PC-3 (cell line): ENCODE data around the gene TRIM61. TPM values are rescaled to one million over a fixed set of nuclear protein-coding genes. Genes with fewer than 3 reads are reported as not detected.
A peak's percentile ranks its signal among the peaks of the same experiment; 100 is the strongest.
"Not testable (repeated sequence)": the region's sequence is repeated elsewhere in the genome, so short reads cannot be mapped to it uniquely, and the experiment has no call there.

Source experiments
- ATAC-seq: fragments of 200-7000 bp; cut with Tn5 transposase; 2 replicates; pipeline ENCODE4 v1.9.1; 2020; ENCODE audit warnings: mild to moderate bottlenecking, moderate library complexity
- BruUV-seq: library from RNA; stranded (reverse); fragments of 400-500 nt; replicated peaks from 2 replicates; lab custom pipeline; 2021; lab: Mats Ljungman, UMichigan
- CTCF ChIA-PET: fragments of 300-600 bp; sonication (Branson Sonifier 250); formaldehyde crosslinking; loops from one replicate; lab custom pipeline; 2022; ENCODE audit warnings: antibody characterized with exemption; lab: Charles Lee
- POLR2A ChIA-PET: fragments of 300-600 bp; sonication (Branson Sonifier 250); formaldehyde crosslinking; loops from one replicate; lab custom pipeline; 2022; ENCODE audit warnings: antibody characterized with exemption; ENCODE audit not compliant: unreplicated experiment; lab: Charles Lee
- DNase-seq: peaks from one replicate; pipeline ENCODE4 v3.0.0-alpha.2; 2015
- H2AFZ ChIP-seq: fragments of 300-600 bp; sonication (generic); 2 replicates; pipeline ENCODE4 v1.6.0; 2016; ENCODE audit warnings: antibody characterized with exemption, low read length
- H3F3A ChIP-seq: fragments of 300-600 bp; sonication (generic); one replicate; pipeline ENCODE4 v1.6.0; 2017; ENCODE audit warnings: antibody characterized with exemption, low read length, control low read depth, mild to moderate bottlenecking; ENCODE audit not compliant: unreplicated experiment
- H3K27ac ChIP-seq: fragments of 300-600 bp; sonication (generic); 2 replicates; pipeline ENCODE4 v1.5.1; 2016; ENCODE audit warnings: mild to moderate bottlenecking, low read length
- H3K27me3 ChIP-seq: fragments of 300-600 bp; sonication (generic); 2 replicates; pipeline ENCODE4 v1.6.1; 2016; ENCODE audit warnings: low read length, mixed read lengths
- H3K36me3 ChIP-seq: fragments of 300-600 bp; sonication (generic); 2 replicates; pipeline ENCODE4 v1.6.1; 2016; ENCODE audit warnings: low read depth, mixed run types, low read length, mixed read lengths
- H3K4me1 ChIP-seq: fragments of 300-600 bp; sonication (generic); 2 replicates; pipeline ENCODE4 v1.5.1; 2016; ENCODE audit warnings: low read length; ENCODE audit not compliant: insufficient read depth
- H3K4me2 ChIP-seq: fragments of 300-600 bp; sonication (generic); 2 replicates; pipeline ENCODE4 v1.6.0; 2016; ENCODE audit warnings: low read length
- H3K4me3 ChIP-seq: fragments of 300-600 bp; sonication (generic); 2 replicates; pipeline ENCODE4 v1.5.1; 2016; ENCODE audit warnings: mild to moderate bottlenecking, low read length, mixed read lengths
- H3K79me2 ChIP-seq: fragments of 300-600 bp; sonication (generic); 2 replicates; pipeline ENCODE4 v1.6.1; 2017; ENCODE audit warnings: low read length, mixed read lengths
- H3K9ac ChIP-seq: fragments of 300-600 bp; sonication (generic); 2 replicates; pipeline ENCODE4 v1.6.0; 2016; ENCODE audit warnings: mild to moderate bottlenecking, low read length
- H3K9me2 ChIP-seq: fragments of 300-600 bp; sonication (generic); replicated peaks from 2 replicates; pipeline ENCODE4 v1.6.1; 2016; ENCODE audit warnings: mixed run types, low read length, mixed read lengths
- H3K9me3 ChIP-seq: fragments of 300-600 bp; sonication (generic); 2 replicates; pipeline ENCODE4 v1.6.1; 2016; ENCODE audit warnings: low read length, mixed read lengths
- H4K20me1 ChIP-seq: fragments of 300-600 bp; sonication (generic); 2 replicates; pipeline ENCODE4 v1.6.1; 2016; ENCODE audit warnings: low read length, mixed read lengths
- CTCF ChIP-seq: fragments of 300-600 bp; sonication (generic); conservative IDR thresholded peaks from 2 replicates; pipeline ENCODE4 v1.5.1; 2017; ENCODE audit warnings: antibody characterized with exemption, low read depth, mild to moderate bottlenecking, low read length
- EZH2 ChIP-seq: fragments of 300-600 bp; sonication (generic); IDR thresholded peaks from one replicate; pipeline ENCODE4 v1.6.1; 2017; ENCODE audit warnings: antibody characterized with exemption, mild to moderate bottlenecking, low read length; ENCODE audit not compliant: unreplicated experiment
- EZH2phosphoT487 ChIP-seq: fragments of 300-600 bp; sonication (generic); IDR thresholded peaks from 2 replicates; pipeline ENCODE4 v1.6.1; 2018; ENCODE audit warnings: mild to moderate bottlenecking, antibody characterized with exemption, low read length, borderline replicate concordance
- intact Hi-C: fragments of 100-400 bp; cut with micrococcal nuclease; formaldehyde crosslinking; loops from 2 replicates; pipeline ENCODE4 v1.9.0; 2023
- total RNA-seq: library from RNA; depleted of rRNA; stranded (reverse); fragments of >200 nt; gene quantifications from 2 replicates; pipeline ENCODE4 v1.2.3, GENCODE V29; 2014

The TRIM61 gene
- total RNA-seq, 1 experiment from 2014 or later, result not detected

GRCh38 chr4:164998526-164999080 is 21.1 kb upstream of the TRIM61 start:
- ATAC-seq, BruUV-seq, CTCF ChIA-PET, H3K4me1 ChIP-seq, POLR2A ChIA-PET, H3K4me2 ChIP-seq, H3K36me3 ChIP-seq, H2AFZ ChIP-seq, H3F3A ChIP-seq, H3K9ac ChIP-seq, DNase-seq, H4K20me1 ChIP-seq, H3K27ac ChIP-seq, H3K4me3 ChIP-seq, H3K9me3 ChIP-seq, H3K9me2 ChIP-seq, H3K79me2 ChIP-seq: not testable (repeated sequence)
- peaks cover 15% of the 10 kb centered on the region for H3K27me3 ChIP-seq
- intact Hi-C loops, result loop anchor here (5.0 kb wide), 1 partner anchor 221 kb away; no protein-coding TSS in a partner anchor

GRCh38 chr4:164997941-164998340 is 20.5 kb upstream of the TRIM61 start:
- H3K4me3 ChIP-seq, result no peak overlapping the region
- H3K36me3 ChIP-seq, result no peaks in the 10 kb centered on the region
- no peak overlapping the region for H3K9ac ChIP-seq
- ChIA-PET POLR2A (no interaction called here), CTCF (no interaction called here)
- no peaks in the 10 kb centered on the region for H3K79me2 ChIP-seq
- no peak overlapping the region for H2AFZ ChIP-seq
- no peaks in the 10 kb centered on the region for H4K20me1 ChIP-seq
- intact Hi-C loops, result loop anchor here (5.0 kb wide), 1 partner anchor 221 kb away; no protein-coding TSS in a partner anchor
- no peak for DNase-seq
- no TSS peak for BruUV-seq
- H3K27me3 ChIP-seq, result peaks cover 10% of the 10 kb centered on the region
- no peak overlapping the region for H3K4me2 ChIP-seq
- no peak for ATAC-seq
- TF ChIP-seq EZH2phosphoT487 (no peak), EZH2 (no peak), CTCF (no peak)
- no peaks in the 10 kb centered on the region for H3F3A ChIP-seq
- no peaks in the 10 kb centered on the region for H3K9me3 ChIP-seq
- no peaks in the 10 kb centered on the region for H3K9me2 ChIP-seq
- H3K4me1 ChIP-seq, result no peaks in the 10 kb centered on the region
- H3K27ac ChIP-seq, result no peak overlapping the region

GRCh38 chr4:164997324-164997723 is 19.9 kb upstream of the TRIM61 start:
- H2AFZ ChIP-seq, result no peak overlapping the region
- CTCF ChIA-PET, result no interaction called here
- no TSS peak for BruUV-seq
- intact Hi-C loops, result loop anchor here (5.0 kb wide), 1 partner anchor 220 kb away; no protein-coding TSS in a partner anchor
- H3K9me2 ChIP-seq, result no peaks in the 10 kb centered on the region
- H3K79me2 ChIP-seq, result no peaks in the 10 kb centered on the region
- ATAC-seq (0 out of 2 replicates have a peak, but pooled peaks have one; percentile 24), DNase-seq (peak; percentile 54)
- H4K20me1 ChIP-seq, result no peaks in the 10 kb centered on the region
- H3K27me3 ChIP-seq, result peaks cover 9% of the 10 kb centered on the region
- TF ChIP-seq EZH2 (no peak), CTCF (peak; percentile 59)
- H3K4me2 ChIP-seq, result no peak overlapping the region
- H3K27ac ChIP-seq, result no peak overlapping the region
- no peaks in the 10 kb centered on the region for H3K4me1 ChIP-seq
- no peaks in the 10 kb centered on the region for H3F3A ChIP-seq
- H3K9me3 ChIP-seq, result no peaks in the 10 kb centered on the region
- H3K4me3 ChIP-seq, result no peak overlapping the region
- no peaks in the 10 kb centered on the region for H3K36me3 ChIP-seq
- no peak overlapping the region for H3K9ac ChIP-seq
- POLR2A ChIA-PET, result no interaction called here

GRCh38 chr4:164996123-164996522 is 18.7 kb upstream of the TRIM61 start:
- POLR2A ChIA-PET, BruUV-seq: not testable (repeated sequence)
- intact Hi-C loops, result loop anchor here (5.0 kb wide), 1 partner anchor 219 kb away; no protein-coding TSS in a partner anchor

GRCh38 chr4:164990786-164991185 is 13.3 kb upstream of the TRIM61 start:
- CTCF ChIA-PET, H3K36me3 ChIP-seq, H3K4me3 ChIP-seq, POLR2A ChIA-PET, H3K9me2 ChIP-seq, H3K27ac ChIP-seq, H4K20me1 ChIP-seq, H3K27me3 ChIP-seq, H3F3A ChIP-seq, H3K4me1 ChIP-seq, H3K9me3 ChIP-seq, H3K79me2 ChIP-seq, H3K9ac ChIP-seq, DNase-seq, H3K4me2 ChIP-seq, intact Hi-C loops, BruUV-seq, H2AFZ ChIP-seq, ATAC-seq: not testable (repeated sequence)

More at GRCh38 chr4:164996123-164996522, 18.7 kb upstream of the TRIM61 start:
- H3K4me3 ChIP-seq, H3K36me3 ChIP-seq, H2AFZ ChIP-seq, ATAC-seq, H4K20me1 ChIP-seq, DNase-seq, H3K27me3 ChIP-seq, H3K9ac ChIP-seq, H3F3A ChIP-seq, H3K4me2 ChIP-seq, CTCF ChIA-PET, H3K4me1 ChIP-seq, H3K9me3 ChIP-seq, H3K9me2 ChIP-seq, H3K79me2 ChIP-seq, H3K27ac ChIP-seq: not testable (repeated sequence)
